Kidney glomerular epithelial cell (primary cell): ENCODE measurements around the gene CD27.

Experiments used
- DNase-seq: peaks from one replicate; lab custom pipeline; 2025; lab: John Stamatoyannopoulos, UW

The CD27 gene

DNA sequence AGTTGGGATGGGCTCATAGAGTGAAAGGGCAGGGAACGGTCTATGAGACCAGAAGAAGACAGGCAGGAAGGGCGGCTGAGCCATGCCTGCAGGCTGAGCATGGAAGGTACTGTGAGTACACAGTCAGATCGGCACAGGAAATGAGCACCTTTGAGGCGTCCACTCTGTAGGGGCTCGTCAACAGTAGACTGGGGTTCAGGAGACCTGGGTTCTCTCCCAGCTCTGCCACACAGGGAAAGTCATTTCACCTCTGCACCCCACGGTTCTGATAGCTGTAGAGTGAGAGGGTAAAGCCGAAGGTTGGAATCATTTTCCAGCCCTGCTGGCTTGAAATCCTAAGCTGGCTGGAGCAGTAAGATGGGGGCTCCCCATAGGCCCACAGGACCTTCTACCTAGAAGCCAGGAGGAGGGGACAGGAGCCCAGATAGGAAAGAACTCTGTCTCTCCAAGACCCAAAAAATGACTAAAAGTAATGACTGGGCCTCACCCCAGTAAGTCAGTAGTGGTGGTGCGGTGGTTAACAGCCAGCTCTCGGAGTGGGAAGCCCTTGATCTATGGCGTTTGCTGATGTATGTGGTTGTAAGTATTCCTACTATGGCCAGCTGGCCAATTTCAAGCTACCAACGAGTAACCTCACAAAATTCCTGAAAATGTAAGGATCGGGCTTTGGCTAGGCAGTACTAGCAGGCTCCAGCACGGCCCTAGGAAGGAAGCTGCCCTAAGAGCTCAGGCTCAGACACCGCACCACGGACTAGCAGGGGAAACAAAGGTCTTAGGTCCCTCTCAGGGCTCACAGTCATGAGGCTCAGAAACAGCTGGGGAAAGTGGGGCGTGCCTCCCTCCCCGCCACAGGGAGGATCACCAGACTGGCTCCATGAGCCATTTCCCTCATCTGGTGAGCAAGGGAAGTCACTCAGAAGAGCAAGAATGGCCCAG is 10.3 kb upstream of the CD27 start:
- DNase-seq, result no peak

DNA sequence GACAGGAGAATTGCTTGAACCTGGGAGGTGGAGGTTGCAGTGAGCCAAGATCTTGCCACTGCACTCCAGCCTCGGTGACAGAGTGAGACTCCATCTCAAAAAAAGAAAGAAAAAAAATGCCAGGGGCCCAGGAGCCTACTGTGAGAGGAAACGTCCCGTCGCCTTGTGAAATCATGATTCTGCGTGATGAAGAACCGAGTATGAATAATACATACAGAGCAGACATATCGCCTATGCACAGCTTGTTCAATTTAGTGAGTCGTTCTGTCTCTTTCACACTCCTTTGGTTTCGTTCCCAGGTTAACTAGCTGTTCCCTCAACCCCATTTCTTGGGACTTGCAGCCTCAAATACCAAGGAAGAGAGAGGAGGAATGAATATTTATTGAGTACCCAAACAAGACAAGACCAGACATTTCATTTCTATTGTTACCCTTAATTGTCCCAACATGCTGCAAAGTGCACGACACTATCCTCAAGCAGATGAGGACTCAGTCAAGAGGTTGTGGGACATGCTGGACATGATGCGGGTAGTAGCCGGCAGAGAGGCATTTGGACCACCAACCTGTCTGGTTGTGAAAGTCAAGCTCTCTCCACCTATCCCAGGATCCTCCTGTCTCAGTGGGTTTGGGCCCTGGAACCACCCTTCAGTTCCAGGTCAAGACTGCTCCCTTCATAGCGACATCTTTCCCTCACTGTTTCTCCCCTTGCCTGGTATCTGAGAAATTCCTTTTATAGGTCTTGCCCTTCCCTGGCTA is 8.6 kb upstream of the CD27 start:
- no peak for DNase-seq

DNA sequence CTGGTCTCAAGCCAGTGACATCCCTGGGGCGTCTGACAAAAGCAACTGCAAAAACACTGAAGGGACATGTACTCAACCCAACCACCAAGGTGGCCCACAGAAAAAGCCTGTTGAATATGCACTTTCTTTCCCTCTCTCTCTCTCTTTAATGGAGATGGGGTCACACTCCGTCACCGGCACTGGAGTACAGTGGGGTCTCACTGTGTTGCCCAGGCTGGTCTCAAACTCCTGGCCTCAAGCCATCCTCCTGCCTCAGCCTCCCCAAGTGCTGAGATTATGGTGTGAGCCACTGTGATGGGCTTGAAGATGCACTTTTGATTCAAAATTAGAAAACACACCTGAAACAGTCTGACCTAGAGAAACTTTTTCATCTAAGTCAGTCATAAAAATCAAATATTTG is 7.2 kb upstream of the CD27 start:
- DNase-seq, result no peak

GRCh38 chr12:6438345-6438744 is 6.4 kb upstream of the CD27 start:
- DNase-seq, result no peak

DNA sequence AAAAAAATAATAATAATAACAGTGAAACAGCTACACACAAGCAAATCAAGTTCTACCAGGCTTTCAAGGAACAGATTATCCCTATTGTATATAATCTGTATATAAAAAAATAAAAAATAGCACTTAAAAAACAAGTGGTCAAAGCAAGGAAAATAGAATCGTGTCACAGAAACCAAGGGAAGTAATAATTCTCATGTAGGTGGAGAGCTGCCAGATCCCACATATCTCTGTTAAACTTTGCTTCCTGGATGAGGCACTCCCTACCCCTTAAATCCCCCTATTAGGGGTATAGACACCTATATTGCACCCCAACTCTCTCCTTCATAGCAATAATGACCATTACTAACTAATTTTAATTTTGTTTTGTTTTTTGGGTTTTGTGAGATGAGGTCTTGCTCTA is 4.4 kb upstream of the CD27 start:
- no peak for DNase-seq

DNA sequence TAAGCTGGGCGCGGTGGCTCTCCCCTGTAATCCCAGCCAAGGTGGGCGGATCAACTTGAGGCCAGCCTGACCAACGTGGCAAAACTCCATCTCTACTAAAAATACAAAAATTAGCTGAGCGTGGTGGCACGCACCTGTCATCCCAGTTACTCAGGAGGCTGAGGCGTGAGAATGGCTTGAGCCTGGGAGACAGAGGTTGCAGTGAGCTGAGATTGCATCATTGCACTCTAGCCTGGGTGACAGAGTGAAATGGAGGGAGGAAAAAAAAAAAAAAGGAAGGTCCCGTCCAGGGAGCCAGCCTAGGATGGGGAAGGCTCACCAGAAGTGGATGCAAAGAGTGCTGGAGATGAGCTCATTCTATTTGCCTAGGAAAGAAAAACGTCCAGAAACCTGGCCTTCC is 1.9 kb upstream of the CD27 start:
- DNase-seq, result no peak

DNA sequence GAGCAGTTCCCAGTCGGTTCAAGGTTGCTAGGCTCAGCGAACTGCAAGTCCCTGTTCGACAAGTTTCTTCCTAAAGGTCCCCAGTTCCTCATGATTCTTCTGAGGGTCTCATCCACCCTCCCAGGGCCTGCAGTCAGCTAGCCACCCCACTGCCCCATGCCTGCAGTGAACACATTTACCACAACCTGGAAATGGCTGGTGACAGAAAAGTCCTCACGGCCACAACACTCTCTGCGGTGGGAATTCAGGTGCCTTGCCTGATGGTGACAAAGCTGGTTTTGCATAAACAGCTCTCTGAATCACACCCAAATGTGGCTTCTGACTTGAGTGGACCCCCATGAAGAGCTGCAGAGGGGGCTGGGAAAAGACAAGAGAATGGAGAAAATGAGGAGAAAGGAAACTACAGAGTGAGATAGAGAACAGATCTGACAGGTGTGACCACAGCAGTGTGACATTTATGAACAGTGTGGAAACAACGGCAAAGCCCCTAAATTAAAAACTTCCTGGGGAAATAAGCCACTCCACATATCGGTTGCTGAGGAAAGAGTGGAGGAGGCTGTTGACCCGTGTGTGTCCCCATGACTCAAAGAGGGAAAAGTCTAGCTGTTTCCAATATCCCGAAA is 1.3 kb upstream of the CD27 start:
- DNase-seq, result no peak

DNA sequence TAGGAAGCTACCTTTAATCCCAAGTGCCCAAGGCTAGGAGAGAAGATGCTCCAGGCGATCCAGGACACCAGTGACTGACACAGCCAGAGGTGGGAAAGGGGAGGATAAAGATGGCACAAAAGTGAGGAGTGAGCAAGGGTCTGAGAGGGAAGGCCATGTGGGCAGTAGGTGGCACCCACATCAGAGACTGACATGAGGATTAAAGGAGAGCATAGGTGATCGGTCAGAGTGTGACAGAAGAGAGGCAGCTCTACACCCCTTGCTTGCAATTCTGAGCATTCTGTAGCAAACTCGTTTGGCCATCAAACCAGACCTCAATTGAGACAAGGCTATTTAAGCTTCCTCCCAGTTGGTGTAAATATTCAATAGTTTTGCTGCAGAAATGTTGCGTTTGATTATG is 724 bp upstream of the CD27 start:
- DNase-seq, result no peak

DNA sequence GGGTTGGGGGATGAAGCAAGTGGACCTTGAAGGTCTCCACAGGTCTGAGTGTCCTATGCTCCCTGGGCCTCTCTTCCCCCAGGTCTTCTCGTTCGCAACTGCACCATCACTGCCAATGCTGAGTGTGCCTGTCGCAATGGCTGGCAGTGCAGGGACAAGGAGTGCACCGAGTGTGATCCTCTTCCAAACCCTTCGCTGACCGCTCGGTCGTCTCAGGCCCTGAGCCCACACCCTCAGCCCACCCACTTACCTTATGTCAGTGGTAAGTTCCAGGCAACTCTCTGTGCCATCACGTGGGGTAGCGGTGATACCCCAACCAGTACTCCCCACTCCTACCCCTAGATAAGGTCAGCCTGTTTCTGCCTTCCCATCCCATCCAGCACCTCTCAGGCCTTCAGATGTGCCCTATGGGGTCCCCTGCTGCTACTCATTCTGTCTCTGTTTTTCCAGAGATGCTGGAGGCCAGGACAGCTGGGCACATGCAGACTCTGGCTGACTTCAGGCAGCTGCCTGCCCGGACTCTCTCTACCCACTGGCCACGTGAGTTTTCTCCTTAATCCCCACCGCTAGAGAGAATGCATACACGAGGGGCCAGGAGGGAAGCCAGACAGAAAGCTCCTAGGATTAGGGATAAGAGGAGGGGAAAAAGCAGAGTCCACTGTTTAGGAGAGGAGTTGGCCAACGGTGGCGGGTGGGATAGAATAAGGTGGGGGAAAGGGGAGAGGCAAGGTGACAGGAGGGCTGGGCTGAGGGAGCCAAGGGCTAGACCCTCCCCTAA is 5.5 kb downstream of the CD27 start:
- DNase-seq, result no peak

GRCh38 chr12:6450869-6451347 is 6.2 kb downstream of the CD27 start:
- no peak for DNase-seq

DNA sequence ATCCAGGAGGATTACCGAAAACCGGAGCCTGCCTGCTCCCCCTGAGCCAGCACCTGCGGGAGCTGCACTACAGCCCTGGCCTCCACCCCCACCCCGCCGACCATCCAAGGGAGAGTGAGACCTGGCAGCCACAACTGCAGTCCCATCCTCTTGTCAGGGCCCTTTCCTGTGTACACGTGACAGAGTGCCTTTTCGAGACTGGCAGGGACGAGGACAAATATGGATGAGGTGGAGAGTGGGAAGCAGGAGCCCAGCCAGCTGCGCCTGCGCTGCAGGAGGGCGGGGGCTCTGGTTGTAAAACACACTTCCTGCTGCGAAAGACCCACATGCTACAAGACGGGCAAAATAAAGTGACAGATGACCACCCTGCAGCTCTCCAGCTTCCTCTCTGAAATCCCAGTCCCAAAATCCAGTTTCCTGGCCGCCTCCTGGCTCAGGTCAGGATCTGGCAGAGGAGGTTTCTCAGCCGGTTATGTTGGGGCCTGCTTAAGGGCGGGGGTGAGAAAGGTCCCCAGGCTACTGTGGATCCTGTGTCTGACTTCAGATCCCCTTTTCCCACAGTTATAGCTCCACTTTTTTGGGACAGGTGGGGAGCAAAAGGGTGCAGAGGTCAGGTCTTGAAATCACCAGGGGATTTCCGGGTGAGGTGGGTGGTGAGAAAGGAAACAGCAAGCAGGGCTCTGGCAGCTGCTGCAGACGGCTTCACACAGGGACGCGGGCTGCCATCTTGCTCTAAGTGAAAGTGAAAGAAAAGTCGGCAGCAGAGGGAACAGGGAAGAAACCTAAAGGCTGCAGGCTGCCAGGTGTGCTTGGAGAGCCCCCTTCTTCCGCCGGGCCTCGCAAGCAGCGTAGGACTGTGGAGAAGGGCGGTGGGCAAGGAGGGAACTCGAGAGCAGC is 6.8 kb downstream of the CD27 start, which contains the start of gene TAPBPL:
Gene TAPBPL (plus strand): TSS at position 695 of the 897 bp plus-strand sequence. CDS start 207 bp downstream, outside the sequence.
- peak; percentile 78 for DNase-seq

DNA sequence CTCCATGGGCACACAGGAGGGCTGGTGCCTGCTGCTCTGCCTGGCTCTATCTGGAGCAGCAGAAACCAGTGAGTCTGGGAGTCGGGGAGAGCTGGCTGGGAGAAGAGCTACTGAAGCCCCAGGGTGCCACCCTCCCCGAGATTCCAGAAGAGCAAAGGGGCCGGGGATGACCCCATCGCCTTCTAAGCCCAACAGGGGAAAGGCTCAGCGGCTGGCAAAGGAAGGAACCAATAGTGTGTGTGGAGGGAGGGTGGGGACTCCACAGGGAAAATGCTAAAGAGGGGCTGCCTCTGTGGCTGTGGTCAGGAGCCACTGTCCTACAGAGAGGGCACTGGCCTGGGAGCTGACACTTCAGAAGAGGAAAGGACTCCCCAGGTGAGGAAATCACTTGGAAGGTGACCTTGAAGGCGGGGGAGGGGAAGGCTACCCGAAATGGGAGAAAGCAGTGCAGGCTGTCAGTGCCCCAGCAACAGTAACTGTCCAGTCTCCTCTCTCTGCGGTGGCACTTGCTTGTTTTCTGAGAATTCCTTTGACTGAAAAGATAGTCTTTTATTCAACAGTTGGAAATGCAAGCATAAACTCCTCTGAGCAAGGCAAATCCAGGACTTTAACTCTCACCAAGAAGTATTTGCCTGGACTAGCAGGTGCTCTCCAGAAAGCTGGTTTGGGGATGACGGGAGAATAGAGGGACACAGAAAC is 7.6 kb downstream of the CD27 start:
- DNase-seq, result no peak

- DNase-seq, result no peak
These were observed 8.3 kb downstream of the CD27 start for GRCh38 chr12:6452944-6453630.

GRCh38 chr12:6457220-6457945 is 12.6 kb downstream of the CD27 start:
- DNase-seq, result no peak

GRCh38 chr12:6458281-6459003 is 13.7 kb downstream of the CD27 start:
- no peak for DNase-seq

GRCh38 chr12:6459004-6459337 is 14.2 kb downstream of the CD27 start:
- no peak for DNase-seq

- DNase-seq, result no peak
These were observed 16.1 kb downstream of the CD27 start for GRCh38 chr12:6460751-6461371.
